MCF 10A (cell line): ENCODE data around the gene KCNAB2. TPM values are rescaled to one million over a fixed set of nuclear protein-coding genes. Genes with fewer than 3 reads are reported as not detected.

Experiments used
- BruUV-seq: library from RNA; stranded (reverse); fragments of 400-500 nt; replicated peaks from 2 replicates; lab custom pipeline; 2021; lab: Mats Ljungman, UMichigan
- CTCF ChIA-PET: fragments of 300-600 bp; sonication (Branson Sonifier 250); formaldehyde crosslinking; extraction: SDS; loops from one replicate; lab custom pipeline; 2021; ENCODE audit warnings: antibody characterized with exemption, inconsistent platforms; lab: Yijun Ruan, JAX
- POLR2A ChIA-PET: fragments of 300-600, 350-650 bp; sonication (Branson Sonifier 250); formaldehyde crosslinking; extraction: SDS; loops from one replicate; lab custom pipeline; 2020; ENCODE audit warnings: antibody characterized with exemption, inconsistent platforms; lab: Yijun Ruan, JAX
- DNase-seq: peaks from one replicate; pipeline ENCODE4 v3.0.0-alpha.2; 2018; ENCODE audit not compliant: unreplicated experiment
- H3K27ac Mint-ChIP-seq: one replicate; pipeline ENCODE4 v1.8.0; 2022; ENCODE audit warnings: mild to moderate bottlenecking, low read depth, mixed read lengths; ENCODE audit not compliant: unreplicated experiment
- H3K27me3 Mint-ChIP-seq: one replicate; pipeline ENCODE4 v1.8.0; 2022; ENCODE audit warnings: mixed read lengths; ENCODE audit not compliant: insufficient read depth, unreplicated experiment
- H3K36me3 Mint-ChIP-seq: one replicate; pipeline ENCODE4 v1.8.0; 2022; ENCODE audit warnings: mild to moderate bottlenecking, moderate library complexity, mixed read lengths; ENCODE audit not compliant: insufficient read depth, unreplicated experiment
- H3K4me1 Mint-ChIP-seq: one replicate; pipeline ENCODE4 v1.8.0; 2022; ENCODE audit warnings: mixed read lengths; ENCODE audit not compliant: insufficient read depth, unreplicated experiment
- H3K4me3 Mint-ChIP-seq: one replicate; pipeline ENCODE4 v1.8.0; 2022; ENCODE audit warnings: mild to moderate bottlenecking, moderate library complexity, mixed read lengths; ENCODE audit not compliant: unreplicated experiment
- H3K9me3 Mint-ChIP-seq: one replicate; pipeline ENCODE4 v1.8.0; 2022; ENCODE audit warnings: mixed read lengths; ENCODE audit not compliant: unreplicated experiment
- CTCF ChIP-seq: fragments of 200-600 bp; IDR thresholded peaks from one replicate; pipeline ENCODE4 v1.8.0; 2022; ENCODE audit warnings: antibody characterized with exemption, mild to moderate bottlenecking; ENCODE audit not compliant: unreplicated experiment
- intact Hi-C: fragments of 100-400 bp; cut with micrococcal nuclease; formaldehyde crosslinking; loops from 2 replicates; pipeline ENCODE4 v1.14.1; 2022
- total RNA-seq: library from RNA; stranded (reverse); gene quantifications from 2 replicates; pipeline ENCODE4 v1.2.3, GENCODE V29; 2022

KCNAB2 gene
- total RNA-seq, 1 experiment from 2014 or later, result 11.8 TPM

GRCh38 chr1:6105763-6106162, 60.1 kb downstream of the KCNAB2 start:
- no peak for TF ChIP-seq CTCF
- intact Hi-C loops, result loop anchor here (5.0 kb wide), 1 partner anchor 237 kb away; no protein-coding TSS in a partner anchor
- no peak overlapping the region for H3K4me3 Mint-ChIP-seq
- no peaks in the 10 kb centered on the region for H3K4me1 Mint-ChIP-seq
- H3K9me3 Mint-ChIP-seq, result peaks cover 12% of the 10 kb centered on the region
- no peak for DNase-seq
- POLR2A ChIA-PET, result no interaction called here
- peaks cover 15% of the 10 kb centered on the region for H3K27me3 Mint-ChIP-seq
- H3K36me3 Mint-ChIP-seq, result no peaks in the 10 kb centered on the region
- CTCF ChIA-PET, result interaction anchor here (0.6 to 1.1 kb wide), 5 partner anchors 44 to 1286 kb away, joined by 3 to 5 read pairs (median 3); no protein-coding TSS in a partner anchor
- no TSS peak for BruUV-seq
- H3K27ac Mint-ChIP-seq, result no peak overlapping the region

- TF ChIP-seq CTCF, result no peak
- ChIA-PET POLR2A (interaction anchor here (0.7 kb wide), 1 partner anchor 107 kb away, joined by 3 read pairs; no protein-coding TSS in a partner anchor), CTCF (interaction anchor here (0.6 to 1.1 kb wide), 3 partner anchors 44 to 139 kb away, joined by 3 to 5 read pairs (median 3); no protein-coding TSS in a partner anchor)
- H3K9me3 Mint-ChIP-seq, result peaks cover 12% of the 10 kb centered on the region
- intact Hi-C loops, result loop anchor here (5.0 kb wide), 1 partner anchor 236 kb away; no protein-coding TSS in a partner anchor
- BruUV-seq, result no TSS peak
- peaks cover 15% of the 10 kb centered on the region for H3K27me3 Mint-ChIP-seq
- H3K4me3 Mint-ChIP-seq, result no peak overlapping the region
- no peaks in the 10 kb centered on the region for H3K4me1 Mint-ChIP-seq
- H3K27ac Mint-ChIP-seq, result no peak overlapping the region
- DNase-seq, result no peak
- H3K36me3 Mint-ChIP-seq, result no peaks in the 10 kb centered on the region
Measured at GRCh38 chr1:6106321-6106731, 60.6 kb downstream of the KCNAB2 start.

- TF ChIP-seq CTCF, result no peak
- intact Hi-C loops, result loop anchor here (5.0 kb wide), 1 partner anchor 235 kb away; no protein-coding TSS in a partner anchor
- H3K4me3 Mint-ChIP-seq, result no peak overlapping the region
- peaks cover 12% of the 10 kb centered on the region for H3K9me3 Mint-ChIP-seq
- H3K27ac Mint-ChIP-seq, result no peak overlapping the region
- CTCF ChIA-PET, result interaction anchor here (0.7 kb wide), 1 partner anchor 72 kb away, joined by 3 read pairs; no protein-coding TSS in a partner anchor
- peaks cover 19% of the 10 kb centered on the region for H3K27me3 Mint-ChIP-seq
- DNase-seq, result no peak
- no peaks in the 10 kb centered on the region for H3K4me1 Mint-ChIP-seq
- no TSS peak for BruUV-seq
- H3K36me3 Mint-ChIP-seq, result no peaks in the 10 kb centered on the region
- POLR2A ChIA-PET, result interaction anchor here (0.7 kb wide), 1 partner anchor 106 kb away, joined by 3 read pairs; no protein-coding TSS in a partner anchor
Measured at GRCh38 chr1:6106977-6107376, 61.3 kb downstream of the KCNAB2 start.

- Mint-ChIP-seq H3K4me1 (no peaks in the 10 kb centered on the region), H3K27ac (no peak overlapping the region), H3K36me3 (no peaks in the 10 kb centered on the region), H3K9me3 (peaks cover 12% of the 10 kb centered on the region), H3K27me3 (peaks cover 25% of the 10 kb centered on the region), H3K4me3 (no peak overlapping the region)
- intact Hi-C loops, result loop anchor here (1.0 to 5.0 kb wide), 3 partner anchors 55 to 235 kb away; no protein-coding TSS in a partner anchor
- no peak for TF ChIP-seq CTCF
- BruUV-seq, result no TSS peak
- DNase-seq, result no peak
- ChIA-PET CTCF (no interaction called here), POLR2A (no interaction called here)
Measured at GRCh38 chr1:6107409-6108356, 62.0 kb downstream of the KCNAB2 start.
